Stomach (tissue), 9 donors: ENCODE measurements around the gene KCNJ5. TPM values are rescaled to one million over a fixed set of nuclear protein-coding genes. Genes with fewer than 3 reads are reported as not detected.
A peak's percentile ranks its signal among the peaks of the same experiment; 100 is the strongest.

Experiments
- DNase-seq, 2 donors: peaks; one replicate each; pipeline versions ENCODE4 v3.0.0 to v3.0.0-alpha.2; 2013 to 2019
- H3K27ac ChIP-seq, 5 donors: fragments of 200-600 bp in 4 of 5; sonication (generic) in 4 of 5; one replicate each; pipeline ENCODE4 v1.5.1; 2013 to 2019; ENCODE audit warnings: mild to moderate bottlenecking in 1 of 5, moderate library complexity in 1 of 5
- H3K27me3 ChIP-seq, 3 donors: fragments of 200-600 bp; sonication (generic); one replicate each; pipeline ENCODE4 v1.5.1; 2017 to 2019; ENCODE audit warnings: mixed run types in 1 of 3
- H3K36me3 ChIP-seq, 4 donors: fragments of 200-600 bp; sonication (generic); 1 replicate in 3 of 4; 2 replicates in 1 of 4; pipeline ENCODE4 v1.5.1; 2016 to 2019
- H3K4me1 ChIP-seq, 4 donors: fragments of 200-600 bp; sonication (generic); one replicate each; pipeline ENCODE4 v1.5.1; 2016 to 2019
- H3K4me3 ChIP-seq, 4 donors: fragments of 200-600 bp; sonication (generic) in 3 of 4; one replicate each; pipeline ENCODE4 v1.5.1; 2016 to 2019; ENCODE audit warnings: mild to moderate bottlenecking in 1 of 4
- H3K9me3 ChIP-seq, 4 donors: fragments of 200-600 bp; sonication (generic); one replicate each; pipeline ENCODE4 v1.5.1; 2016 to 2019
- EP300 ChIP-seq: sonication (generic); formaldehyde crosslinking; IDR thresholded peaks from one replicate; pipeline ENCODE4 v1.6.1; 2017; ENCODE audit warnings: antibody characterized with exemption
- POLR2A ChIP-seq, 4 donors: fragments of 450-650 bp; IDR thresholded peaks; one replicate each; pipeline ENCODE4 v1.6.1; 2016; ENCODE audit warnings: antibody characterized with exemption in 4 of 4, control low read depth in 2 of 4, mild to moderate bottlenecking in 1 of 4, moderate library complexity in 1 of 4
- POLR2AphosphoS5 ChIP-seq, 3 donors: sonication (generic); formaldehyde crosslinking; IDR thresholded peaks; one replicate each; pipeline ENCODE4 v1.6.1; 2016; ENCODE audit warnings: antibody characterized with exemption in 3 of 3
- WGBS, 5 donors: extraction: QIAGEN DNeasy Blood & Tissue Kit in 3 of 5; methylation state at CpG; one replicate each; pipeline versions ENCODE4 v1.1.5 to v1.1.7; 2013 to 2018; 5-methylcytosine and 5-hydroxymethylcytosine counted together
- intact Hi-C: fragments of 100-400 bp; cut with DNase I; formaldehyde crosslinking; loops from one replicate; pipeline ENCODE4 v1.15.1; 2023; ENCODE audit warnings: low total_unique reads
- polyA plus RNA-seq, 3 donors: library from polyadenylated mRNA; stranded (reverse); fragments of 200-250 nt; gene quantifications; one replicate each; pipeline ENCODE4 v1.2.3, GENCODE V29; 2013
- total RNA-seq, 5 donors: library from RNA; depleted of rRNA; stranded (reverse); fragments of >200 nt; gene quantifications; one replicate each; pipeline versions ENCODE4 v1.1.0 to v1.2.3, GENCODE V29; 2014 to 2016
- TF ChIP-seq, protein P1 (sequence below), 7 experiments: fragments of 450-650 bp in 4 of 7; fragments of 200-600 bp in 3 of 7; sonication (generic) in 3 of 7; IDR thresholded peaks; one replicate each; pipeline ENCODE4 v1.5.1; 2016 to 2019; ENCODE audit warnings: antibody characterized with exemption in 7 of 7, control low read depth in 2 of 7, mild to moderate bottlenecking in 1 of 7
- donor health status: healthy with polysubstance abuse.
- donor health status: Bipolar disorder and iron deficiency.
- donor health status: healthy.

The KCNJ5 gene
- total and polyA plus RNA-seq, 8 donors, result 0.25 to 1.9 (median 0.83) TPM; not detected in 2

GRCh38 chr11:128934926-128935325, 43.8 kb downstream of the KCNJ5 start:
- no peaks in the 10 kb centered on the region for H3K36me3 ChIP-seq
- H3K27me3 ChIP-seq, result no peaks in the 10 kb centered on the region
- no peak overlapping the region for H3K27ac ChIP-seq
- intact Hi-C loops, result no loop called here
- H3K4me1 ChIP-seq, result no peaks in the 10 kb centered on the region
- no peak overlapping the region for H3K4me3 ChIP-seq
- TF ChIP-seq POLR2A (IDR thresholded peaks at IDR 0.05) (no peak), POLR2AphosphoS5 (IDR thresholded peaks at IDR 0.05) (no peak), EP300 (no peak)
- TF ChIP-seq, protein P1, sequence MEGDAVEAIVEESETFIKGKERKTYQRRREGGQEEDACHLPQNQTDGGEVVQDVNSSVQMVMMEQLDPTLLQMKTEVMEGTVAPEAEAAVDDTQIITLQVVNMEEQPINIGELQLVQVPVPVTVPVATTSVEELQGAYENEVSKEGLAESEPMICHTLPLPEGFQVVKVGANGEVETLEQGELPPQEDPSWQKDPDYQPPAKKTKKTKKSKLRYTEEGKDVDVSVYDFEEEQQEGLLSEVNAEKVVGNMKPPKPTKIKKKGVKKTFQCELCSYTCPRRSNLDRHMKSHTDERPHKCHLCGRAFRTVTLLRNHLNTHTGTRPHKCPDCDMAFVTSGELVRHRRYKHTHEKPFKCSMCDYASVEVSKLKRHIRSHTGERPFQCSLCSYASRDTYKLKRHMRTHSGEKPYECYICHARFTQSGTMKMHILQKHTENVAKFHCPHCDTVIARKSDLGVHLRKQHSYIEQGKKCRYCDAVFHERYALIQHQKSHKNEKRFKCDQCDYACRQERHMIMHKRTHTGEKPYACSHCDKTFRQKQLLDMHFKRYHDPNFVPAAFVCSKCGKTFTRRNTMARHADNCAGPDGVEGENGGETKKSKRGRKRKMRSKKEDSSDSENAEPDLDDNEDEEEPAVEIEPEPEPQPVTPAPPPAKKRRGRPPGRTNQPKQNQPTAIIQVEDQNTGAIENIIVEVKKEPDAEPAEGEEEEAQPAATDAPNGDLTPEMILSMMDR (IDR thresholded peaks at IDR 0.05), result no peak
- WGBS, 5 donors, result 90 to 95% (median 92%) methylated on average over 10 of the region's 10 CpGs
- H3K9me3 ChIP-seq, result no peaks in the 10 kb centered on the region
- no peak for DNase-seq

DNA sequence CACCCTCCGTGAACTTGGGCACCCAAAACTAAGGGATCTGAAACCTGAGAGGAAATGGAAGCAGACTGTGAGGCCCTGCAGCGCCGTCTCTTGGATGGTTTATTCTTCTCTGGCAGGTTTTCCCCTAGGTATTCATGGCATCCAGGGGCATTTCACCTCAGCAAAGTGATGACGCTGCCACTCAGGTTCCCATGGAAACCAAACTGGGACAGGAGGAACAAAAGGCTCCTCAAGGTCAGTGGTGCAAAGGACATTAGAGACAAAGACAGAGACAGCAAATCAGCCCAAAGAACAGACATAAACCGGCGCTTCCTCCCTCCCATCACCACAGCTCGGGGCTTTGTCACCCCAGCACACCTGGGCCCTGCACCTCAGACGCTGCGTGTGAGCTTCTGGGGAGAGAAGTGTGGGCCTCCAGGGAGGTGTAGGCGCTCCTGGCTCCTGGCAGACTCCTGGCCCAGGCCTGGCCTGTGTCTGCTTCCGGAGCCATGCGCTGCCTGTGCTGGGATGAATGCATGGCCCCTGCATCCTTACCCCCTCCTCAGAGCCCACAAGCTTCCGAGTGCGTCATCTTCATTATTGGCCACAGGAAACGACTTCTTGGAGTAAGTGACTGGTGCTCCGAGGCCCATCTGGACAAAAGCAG, 45.6 kb downstream of the KCNJ5 start:
- no peaks in the 10 kb centered on the region for H3K4me1 ChIP-seq
- 78 to 86% (median 83%) methylated on average over 8 to 16 of the region's 16 CpGs for WGBS, 5 donors

GRCh38 chr11:128937480-128937879, 46.3 kb downstream of the KCNJ5 start:
- no peak for DNase-seq
- Histone ChIP-seq H3K4me3 (no peak overlapping the region), H3K27ac (no peak overlapping the region), H3K36me3 (no peaks in the 10 kb centered on the region), H3K27me3 (peaks cover 0 to 22% (median 0%) of the 10 kb centered on the region in 3 donors), H3K4me1 (no peaks in the 10 kb centered on the region), H3K9me3 (no peaks in the 10 kb centered on the region)
- 73 to 90% (median 84%) methylated on average over 5 to 9 of the region's 9 CpGs for WGBS, 5 donors
- no peak for TF ChIP-seq POLR2A (IDR thresholded peaks at IDR 0.05)
- no peak for TF ChIP-seq POLR2AphosphoS5 (IDR thresholded peaks at IDR 0.05)
- TF ChIP-seq, protein P1 (IDR thresholded peaks at IDR 0.05), result no peak
- no peak for TF ChIP-seq EP300
- intact Hi-C loops, result no loop called here

More for the DNA sequence above, 45.6 kb downstream of the KCNJ5 start:
- peak in 1 of 2 donors; percentile 45 for DNase-seq
- H3K27ac ChIP-seq, result no peak overlapping the region
- no peak for TF ChIP-seq POLR2AphosphoS5 (IDR thresholded peaks at IDR 0.05)
- no peak for TF ChIP-seq EP300
- TF ChIP-seq POLR2A (IDR thresholded peaks at IDR 0.05), result no peak
- TF ChIP-seq, protein P1 (IDR thresholded peaks at IDR 0.05), result no peak
- no peaks in the 10 kb centered on the region for H3K36me3 ChIP-seq
- no peak overlapping the region for H3K4me3 ChIP-seq
- intact Hi-C loops, result no loop called here
- peaks cover 0 to 15% (median 0%) of the 10 kb centered on the region in 3 donors for H3K27me3 ChIP-seq
- H3K9me3 ChIP-seq, result no peaks in the 10 kb centered on the region

GRCh38 chr11:128938156-128938885, 47.2 kb downstream of the KCNJ5 start:
- TF ChIP-seq, protein P1 (IDR thresholded peaks at IDR 0.05), result no peak
- no peak for TF ChIP-seq POLR2A (IDR thresholded peaks at IDR 0.05)
- peaks cover 0 to 22% (median 0%) of the 10 kb centered on the region in 3 donors for H3K27me3 ChIP-seq
- DNase-seq, result no peak
- H3K9me3 ChIP-seq, result no peaks in the 10 kb centered on the region
- H3K36me3 ChIP-seq, result no peaks in the 10 kb centered on the region
- intact Hi-C loops, result no loop called here
- H3K4me1 ChIP-seq, result no peaks in the 10 kb centered on the region
- H3K27ac ChIP-seq, result no peak overlapping the region
- no peak overlapping the region for H3K4me3 ChIP-seq
- 86 to 94% (median 88%) methylated on average over 16 of the region's 16 CpGs for WGBS, 5 donors
